ENCODE data around the gene RHOB.

DNA sequence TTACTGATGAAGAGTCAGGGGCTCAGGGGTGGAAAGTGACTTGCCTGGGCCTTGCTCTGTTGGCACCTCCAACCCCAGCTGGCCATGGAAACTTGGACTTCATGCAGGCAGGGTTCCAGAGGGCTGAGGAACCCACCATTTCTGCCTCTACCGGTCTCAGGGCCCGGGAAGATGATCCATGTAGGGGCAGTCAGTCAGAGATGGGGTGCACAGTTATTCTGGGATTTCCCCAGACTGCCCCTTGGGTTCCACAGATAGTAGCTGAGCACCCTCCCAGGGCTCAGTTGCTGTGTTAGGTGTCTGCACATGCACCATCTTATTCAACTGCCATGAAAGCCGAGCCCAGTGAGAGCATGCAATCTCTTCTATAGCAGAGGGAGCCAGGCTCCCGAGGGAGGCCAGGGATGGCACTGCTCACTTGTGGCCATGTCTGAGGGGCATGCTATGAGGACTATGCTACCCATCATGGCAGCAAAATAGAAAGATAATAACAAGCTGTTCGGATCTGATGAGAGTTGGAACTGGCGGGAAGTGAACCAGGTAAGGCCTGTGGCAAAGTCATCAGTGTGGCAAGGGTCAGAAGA lies 37.3 kb downstream of the RHOB start:
- TF ChIP-seq, protein P1, sequence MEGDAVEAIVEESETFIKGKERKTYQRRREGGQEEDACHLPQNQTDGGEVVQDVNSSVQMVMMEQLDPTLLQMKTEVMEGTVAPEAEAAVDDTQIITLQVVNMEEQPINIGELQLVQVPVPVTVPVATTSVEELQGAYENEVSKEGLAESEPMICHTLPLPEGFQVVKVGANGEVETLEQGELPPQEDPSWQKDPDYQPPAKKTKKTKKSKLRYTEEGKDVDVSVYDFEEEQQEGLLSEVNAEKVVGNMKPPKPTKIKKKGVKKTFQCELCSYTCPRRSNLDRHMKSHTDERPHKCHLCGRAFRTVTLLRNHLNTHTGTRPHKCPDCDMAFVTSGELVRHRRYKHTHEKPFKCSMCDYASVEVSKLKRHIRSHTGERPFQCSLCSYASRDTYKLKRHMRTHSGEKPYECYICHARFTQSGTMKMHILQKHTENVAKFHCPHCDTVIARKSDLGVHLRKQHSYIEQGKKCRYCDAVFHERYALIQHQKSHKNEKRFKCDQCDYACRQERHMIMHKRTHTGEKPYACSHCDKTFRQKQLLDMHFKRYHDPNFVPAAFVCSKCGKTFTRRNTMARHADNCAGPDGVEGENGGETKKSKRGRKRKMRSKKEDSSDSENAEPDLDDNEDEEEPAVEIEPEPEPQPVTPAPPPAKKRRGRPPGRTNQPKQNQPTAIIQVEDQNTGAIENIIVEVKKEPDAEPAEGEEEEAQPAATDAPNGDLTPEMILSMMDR (IDR thresholded peaks at IDR 0.05), result no peak
- no peak for TF ChIP-seq POLR2A (IDR thresholded peaks at IDR 0.05; ENCODE audit: low read depth)
